Measurements from ENCODE around the gene UNC5C.

Gene UNC5C

DNA sequence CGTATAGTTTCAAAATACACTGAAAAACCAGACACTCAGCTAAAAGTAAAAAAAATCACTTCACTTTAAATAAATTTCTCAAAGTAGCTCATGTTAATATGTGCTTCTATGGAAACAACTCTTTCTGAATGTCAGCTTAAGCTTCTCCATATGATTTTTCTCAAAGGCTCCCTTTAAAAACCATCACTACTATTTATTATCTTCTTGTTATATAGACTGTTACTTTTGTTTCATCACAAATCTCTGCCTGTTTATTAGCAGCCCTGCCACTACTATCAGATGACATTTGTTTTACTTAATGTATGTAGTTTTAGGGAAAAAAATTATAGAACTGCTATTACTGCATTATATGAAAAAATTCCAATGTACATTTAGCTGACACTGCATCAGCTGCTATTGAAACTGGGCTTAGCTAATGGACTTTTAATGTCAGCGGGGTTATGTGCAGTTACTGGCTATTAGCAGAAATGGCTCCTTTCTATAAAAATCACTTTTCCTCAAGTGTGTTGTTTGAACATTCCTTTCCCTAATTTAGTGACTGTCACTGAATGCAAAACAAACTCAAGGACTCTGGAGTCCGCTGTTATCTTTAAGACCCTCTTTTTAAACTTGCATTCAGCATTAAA lies 10.8 kb downstream of the UNC5C start:
- peak overlapping the region; percentile 37 to 81 for H3K4me3 ChIP-seq
- H3K27me3 ChIP-seq = no peaks in the 10 kb centered on the region
- H3K4me1 ChIP-seq = peaks cover 0 to 24% (median 5%) of the 10 kb centered on the region in 4 donors
- H3K36me3 ChIP-seq = no peaks in the 10 kb centered on the region
- H3K9me3 ChIP-seq = no peaks in the 10 kb centered on the region
- intact Hi-C loops (cut with DNase I; ENCODE audit: low total_unique reads) = no loop called here
- no peak for DNase-seq
- H3K27ac ChIP-seq = peak overlapping the region; percentile 96 to 98
- TF ChIP-seq, protein P1, sequence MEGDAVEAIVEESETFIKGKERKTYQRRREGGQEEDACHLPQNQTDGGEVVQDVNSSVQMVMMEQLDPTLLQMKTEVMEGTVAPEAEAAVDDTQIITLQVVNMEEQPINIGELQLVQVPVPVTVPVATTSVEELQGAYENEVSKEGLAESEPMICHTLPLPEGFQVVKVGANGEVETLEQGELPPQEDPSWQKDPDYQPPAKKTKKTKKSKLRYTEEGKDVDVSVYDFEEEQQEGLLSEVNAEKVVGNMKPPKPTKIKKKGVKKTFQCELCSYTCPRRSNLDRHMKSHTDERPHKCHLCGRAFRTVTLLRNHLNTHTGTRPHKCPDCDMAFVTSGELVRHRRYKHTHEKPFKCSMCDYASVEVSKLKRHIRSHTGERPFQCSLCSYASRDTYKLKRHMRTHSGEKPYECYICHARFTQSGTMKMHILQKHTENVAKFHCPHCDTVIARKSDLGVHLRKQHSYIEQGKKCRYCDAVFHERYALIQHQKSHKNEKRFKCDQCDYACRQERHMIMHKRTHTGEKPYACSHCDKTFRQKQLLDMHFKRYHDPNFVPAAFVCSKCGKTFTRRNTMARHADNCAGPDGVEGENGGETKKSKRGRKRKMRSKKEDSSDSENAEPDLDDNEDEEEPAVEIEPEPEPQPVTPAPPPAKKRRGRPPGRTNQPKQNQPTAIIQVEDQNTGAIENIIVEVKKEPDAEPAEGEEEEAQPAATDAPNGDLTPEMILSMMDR (IDR thresholded peaks at IDR 0.05) = no peak

DNA sequence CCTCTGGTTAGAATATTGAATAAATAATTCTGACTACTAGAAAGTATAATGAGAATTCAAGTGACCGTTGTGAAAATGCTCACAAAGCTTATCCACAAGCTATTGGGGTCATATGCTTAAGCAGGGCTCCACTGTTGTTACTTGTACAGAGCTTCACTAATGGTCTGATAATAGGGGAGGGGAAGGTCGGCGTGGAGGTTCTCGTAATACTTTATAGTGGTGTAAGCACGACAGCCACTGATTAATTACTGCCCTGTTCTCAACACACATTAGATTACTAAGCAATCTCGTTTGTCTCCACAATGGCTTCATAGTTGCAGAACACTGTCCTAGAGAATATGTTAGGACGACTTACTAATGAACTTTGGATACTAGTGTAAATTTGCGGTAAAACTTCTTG lies 11.6 kb downstream of the UNC5C start:
- intact Hi-C loops (cut with DNase I; ENCODE audit: low total_unique reads) = no loop called here
- peak overlapping the region; percentile 37 to 81 for H3K4me3 ChIP-seq
- peak overlapping the region; percentile 96 to 98 for H3K27ac ChIP-seq
- H3K4me1 ChIP-seq = peaks cover 0 to 32% (median 5%) of the 10 kb centered on the region in 4 donors
- TF ChIP-seq, protein P1 (IDR thresholded peaks at IDR 0.05) = no peak
- no peaks in the 10 kb centered on the region for H3K36me3 ChIP-seq
- no peak for DNase-seq
- H3K9me3 ChIP-seq = no peaks in the 10 kb centered on the region
- no peaks in the 10 kb centered on the region for H3K27me3 ChIP-seq

DNA sequence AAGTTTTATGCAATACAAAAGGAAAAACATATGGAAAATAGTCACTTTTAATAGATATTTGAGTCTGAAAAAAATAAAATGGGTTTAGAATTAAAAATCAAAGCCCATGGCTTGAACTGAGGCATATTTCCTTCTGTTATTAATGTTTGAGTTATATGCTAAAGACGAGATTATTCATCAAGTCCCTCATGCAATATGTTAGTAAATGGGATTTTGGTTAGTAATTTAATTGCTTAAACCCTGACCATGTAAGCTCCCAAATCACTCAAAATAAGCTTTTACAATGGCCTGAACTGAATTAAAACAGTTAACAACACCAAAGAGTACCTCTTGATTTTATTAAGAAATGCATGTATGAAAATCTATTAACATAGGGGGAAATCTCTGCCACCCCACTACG lies 12.1 kb downstream of the UNC5C start:
- peak overlapping the region; percentile 96 to 98 for H3K27ac ChIP-seq
- peaks cover 0 to 37% (median 6%) of the 10 kb centered on the region in 4 donors for H3K4me1 ChIP-seq
- no peaks in the 10 kb centered on the region for H3K27me3 ChIP-seq
- intact Hi-C loops (cut with DNase I; ENCODE audit: low total_unique reads) = no loop called here
- no peaks in the 10 kb centered on the region for H3K36me3 ChIP-seq
- TF ChIP-seq, protein P1 (IDR thresholded peaks at IDR 0.05) = no peak
- H3K4me3 ChIP-seq = peak overlapping the region; percentile 37 to 81
- DNase-seq = no peak
- no peaks in the 10 kb centered on the region for H3K9me3 ChIP-seq

DNA sequence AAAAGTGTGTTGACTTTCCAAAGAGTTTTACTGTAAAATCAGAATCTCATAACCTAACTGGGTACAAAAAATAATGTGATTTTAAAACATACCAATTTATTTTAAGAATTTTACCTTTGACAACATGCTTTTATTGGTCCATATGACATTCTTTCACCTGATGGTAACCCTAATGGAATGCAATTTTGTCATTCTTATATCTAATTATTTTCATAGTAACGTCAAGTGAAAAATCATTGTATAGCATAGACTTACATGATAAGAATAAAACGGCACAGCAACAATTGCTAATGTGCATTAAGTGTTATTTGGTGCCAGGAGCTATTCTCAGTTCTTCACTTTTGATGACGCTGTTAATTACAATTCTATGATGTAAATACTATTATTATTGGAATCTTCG lies 13.6 kb downstream of the UNC5C start:
- TF ChIP-seq, protein P1 (IDR thresholded peaks at IDR 0.05) = no peak
- intact Hi-C loops (cut with DNase I; ENCODE audit: low total_unique reads) = no loop called here
- H3K36me3 ChIP-seq = no peaks in the 10 kb centered on the region
- H3K4me3 ChIP-seq = peak overlapping the region; percentile 2 to 14
- no peak for DNase-seq
- H3K27me3 ChIP-seq = no peaks in the 10 kb centered on the region
- H3K9me3 ChIP-seq = no peaks in the 10 kb centered on the region
- H3K4me1 ChIP-seq = peaks cover 0 to 52% (median 8%) of the 10 kb centered on the region in 4 donors
- H3K27ac ChIP-seq = peak overlapping the region; percentile 96 to 98

DNA sequence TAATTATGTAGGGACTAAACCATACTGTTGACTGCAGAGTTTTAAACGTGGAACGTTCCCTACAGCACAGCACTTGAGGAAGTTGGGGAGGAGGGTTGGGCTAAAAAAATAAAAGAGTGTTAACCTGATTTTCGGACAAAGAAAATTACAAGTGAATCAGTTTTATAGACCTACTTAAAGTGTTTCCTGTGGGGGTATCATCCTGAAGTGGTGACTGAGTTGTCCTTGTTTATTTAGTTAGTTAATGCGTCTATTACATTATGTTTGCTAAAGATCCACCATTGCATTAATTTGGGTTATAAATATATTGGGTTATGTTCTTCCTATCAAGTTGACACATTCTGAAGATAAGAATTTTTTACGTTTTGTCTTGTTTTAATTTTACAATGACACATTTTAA lies 14.7 kb downstream of the UNC5C start:
- no peaks in the 10 kb centered on the region for H3K36me3 ChIP-seq
- peaks cover 0 to 63% (median 8%) of the 10 kb centered on the region in 4 donors for H3K4me1 ChIP-seq
- TF ChIP-seq, protein P1 (IDR thresholded peaks at IDR 0.05) = no peak
- no peaks in the 10 kb centered on the region for H3K9me3 ChIP-seq
- peak overlapping the region; percentile 2 to 14 for H3K4me3 ChIP-seq
- DNase-seq = no peak
- intact Hi-C loops (cut with DNase I; ENCODE audit: low total_unique reads) = no loop called here
- H3K27ac ChIP-seq = peak overlapping the region; percentile 96 to 98
- no peaks in the 10 kb centered on the region for H3K27me3 ChIP-seq
